ENCODE data around the gene TMEM221. TPM values are rescaled to one million over a fixed set of nuclear protein-coding genes. Genes with fewer than 3 reads are reported as not detected.

Gene TMEM221
- total RNA-seq, 1 experiment from 2014 or later = 0.39 TPM

DNA sequence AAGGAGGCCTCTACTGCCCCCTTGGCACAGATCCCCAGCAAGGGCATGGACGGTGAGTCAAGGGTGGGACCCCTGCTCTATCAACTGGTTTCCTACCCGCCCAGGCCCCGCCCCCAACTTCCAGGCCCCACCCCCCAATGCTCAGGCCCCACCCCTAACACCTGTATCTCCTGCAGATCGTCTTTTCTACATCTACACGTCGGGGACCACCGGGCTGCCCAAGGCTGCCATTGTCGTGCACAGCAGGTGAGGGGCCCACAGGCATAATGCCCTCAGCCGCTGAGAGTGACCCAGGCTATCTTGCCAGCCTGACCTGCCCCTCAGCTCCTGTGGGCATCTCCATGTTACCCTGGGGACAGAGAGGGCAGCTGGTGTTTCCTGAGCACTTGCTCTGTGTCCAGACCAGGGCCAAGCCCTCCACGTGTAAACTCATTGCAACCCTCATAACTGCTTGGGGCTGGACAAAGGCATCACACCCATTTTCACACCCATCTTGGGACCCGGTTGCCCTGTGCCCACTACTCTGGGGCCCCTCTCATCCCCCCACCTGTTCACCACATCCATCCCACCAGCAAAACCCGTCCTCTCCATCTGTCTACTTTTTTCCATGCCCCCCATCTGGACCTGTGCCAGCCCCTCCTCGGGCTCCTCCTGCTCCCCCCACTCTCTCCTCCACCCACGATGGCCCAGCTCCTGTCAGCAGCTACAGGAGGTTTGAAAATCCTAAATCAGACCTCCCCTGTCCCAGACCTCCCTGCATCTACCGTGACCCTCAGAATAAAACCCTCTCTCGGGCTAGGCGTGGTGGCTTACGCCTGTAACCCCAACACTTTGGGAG is 39.0 kb upstream of the TMEM221 start:
- no peaks in the 10 kb centered on the region for H3K36me3 ChIP-seq (ENCODE audit: control insufficient read depth, insufficient read depth, low read length)
- no TSS peak for BruUV-seq (replicated peaks)
- ChIA-PET POLR2A (no interaction called here), CTCF (no interaction called here)
- in situ Hi-C loops (cut with HindIII; ENCODE audit: low pct_unique_long_range_greater_than_20kb, low sequenced_read_pairs) = no loop called here
- TF ChIP-seq TCF7L2 (IDR thresholded peaks at IDR 0.05; ENCODE audit: low read depth, low read length) (no peak), POLR2AphosphoS5 (IDR thresholded peaks at IDR 0.05; ENCODE audit: low read depth, low read length) (no peak), SIN3A (IDR thresholded peaks at IDR 0.05; ENCODE audit: borderline replicate concordance, insufficient read depth, low read depth, low read length) (no peak)
- TF ChIP-seq, protein P1, sequence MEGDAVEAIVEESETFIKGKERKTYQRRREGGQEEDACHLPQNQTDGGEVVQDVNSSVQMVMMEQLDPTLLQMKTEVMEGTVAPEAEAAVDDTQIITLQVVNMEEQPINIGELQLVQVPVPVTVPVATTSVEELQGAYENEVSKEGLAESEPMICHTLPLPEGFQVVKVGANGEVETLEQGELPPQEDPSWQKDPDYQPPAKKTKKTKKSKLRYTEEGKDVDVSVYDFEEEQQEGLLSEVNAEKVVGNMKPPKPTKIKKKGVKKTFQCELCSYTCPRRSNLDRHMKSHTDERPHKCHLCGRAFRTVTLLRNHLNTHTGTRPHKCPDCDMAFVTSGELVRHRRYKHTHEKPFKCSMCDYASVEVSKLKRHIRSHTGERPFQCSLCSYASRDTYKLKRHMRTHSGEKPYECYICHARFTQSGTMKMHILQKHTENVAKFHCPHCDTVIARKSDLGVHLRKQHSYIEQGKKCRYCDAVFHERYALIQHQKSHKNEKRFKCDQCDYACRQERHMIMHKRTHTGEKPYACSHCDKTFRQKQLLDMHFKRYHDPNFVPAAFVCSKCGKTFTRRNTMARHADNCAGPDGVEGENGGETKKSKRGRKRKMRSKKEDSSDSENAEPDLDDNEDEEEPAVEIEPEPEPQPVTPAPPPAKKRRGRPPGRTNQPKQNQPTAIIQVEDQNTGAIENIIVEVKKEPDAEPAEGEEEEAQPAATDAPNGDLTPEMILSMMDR (IDR thresholded peaks at IDR 0.05) = no peak
- TF ChIP-seq, protein P2, sequence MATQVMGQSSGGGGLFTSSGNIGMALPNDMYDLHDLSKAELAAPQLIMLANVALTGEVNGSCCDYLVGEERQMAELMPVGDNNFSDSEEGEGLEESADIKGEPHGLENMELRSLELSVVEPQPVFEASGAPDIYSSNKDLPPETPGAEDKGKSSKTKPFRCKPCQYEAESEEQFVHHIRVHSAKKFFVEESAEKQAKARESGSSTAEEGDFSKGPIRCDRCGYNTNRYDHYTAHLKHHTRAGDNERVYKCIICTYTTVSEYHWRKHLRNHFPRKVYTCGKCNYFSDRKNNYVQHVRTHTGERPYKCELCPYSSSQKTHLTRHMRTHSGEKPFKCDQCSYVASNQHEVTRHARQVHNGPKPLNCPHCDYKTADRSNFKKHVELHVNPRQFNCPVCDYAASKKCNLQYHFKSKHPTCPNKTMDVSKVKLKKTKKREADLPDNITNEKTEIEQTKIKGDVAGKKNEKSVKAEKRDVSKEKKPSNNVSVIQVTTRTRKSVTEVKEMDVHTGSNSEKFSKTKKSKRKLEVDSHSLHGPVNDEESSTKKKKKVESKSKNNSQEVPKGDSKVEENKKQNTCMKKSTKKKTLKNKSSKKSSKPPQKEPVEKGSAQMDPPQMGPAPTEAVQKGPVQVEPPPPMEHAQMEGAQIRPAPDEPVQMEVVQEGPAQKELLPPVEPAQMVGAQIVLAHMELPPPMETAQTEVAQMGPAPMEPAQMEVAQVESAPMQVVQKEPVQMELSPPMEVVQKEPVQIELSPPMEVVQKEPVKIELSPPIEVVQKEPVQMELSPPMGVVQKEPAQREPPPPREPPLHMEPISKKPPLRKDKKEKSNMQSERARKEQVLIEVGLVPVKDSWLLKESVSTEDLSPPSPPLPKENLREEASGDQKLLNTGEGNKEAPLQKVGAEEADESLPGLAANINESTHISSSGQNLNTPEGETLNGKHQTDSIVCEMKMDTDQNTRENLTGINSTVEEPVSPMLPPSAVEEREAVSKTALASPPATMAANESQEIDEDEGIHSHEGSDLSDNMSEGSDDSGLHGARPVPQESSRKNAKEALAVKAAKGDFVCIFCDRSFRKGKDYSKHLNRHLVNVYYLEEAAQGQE (IDR thresholded peaks at IDR 0.05; ENCODE audit: insufficient read depth in 1 of 2, low read depth in 2 of 2, low read length in 1 of 2) = no peak
- no peak overlapping the region for H3K27ac ChIP-seq (ENCODE audit: low read length)
- H3K9me3 ChIP-seq (ENCODE audit: control insufficient read depth, insufficient read depth, low read depth, low read length) = no peaks in the 10 kb centered on the region
- intact Hi-C loops (cut with micrococcal nuclease; ENCODE audit: unreplicated experiment) = no loop called here
- H3K4me3 ChIP-seq (ENCODE audit: low read depth in 2 of 2, low read length in 2 of 2) = no peak overlapping the region
- no peak for ATAC-seq
- no peaks in the 10 kb centered on the region for H3K27me3 ChIP-seq (ENCODE audit: control insufficient read depth, insufficient read depth, low read length)
- H3K4me1 ChIP-seq (ENCODE audit: control insufficient read depth, insufficient read depth, low read length) = no peaks in the 10 kb centered on the region
- DNase-seq (ENCODE audit: low read depth, low spot score) = no peak

DNA sequence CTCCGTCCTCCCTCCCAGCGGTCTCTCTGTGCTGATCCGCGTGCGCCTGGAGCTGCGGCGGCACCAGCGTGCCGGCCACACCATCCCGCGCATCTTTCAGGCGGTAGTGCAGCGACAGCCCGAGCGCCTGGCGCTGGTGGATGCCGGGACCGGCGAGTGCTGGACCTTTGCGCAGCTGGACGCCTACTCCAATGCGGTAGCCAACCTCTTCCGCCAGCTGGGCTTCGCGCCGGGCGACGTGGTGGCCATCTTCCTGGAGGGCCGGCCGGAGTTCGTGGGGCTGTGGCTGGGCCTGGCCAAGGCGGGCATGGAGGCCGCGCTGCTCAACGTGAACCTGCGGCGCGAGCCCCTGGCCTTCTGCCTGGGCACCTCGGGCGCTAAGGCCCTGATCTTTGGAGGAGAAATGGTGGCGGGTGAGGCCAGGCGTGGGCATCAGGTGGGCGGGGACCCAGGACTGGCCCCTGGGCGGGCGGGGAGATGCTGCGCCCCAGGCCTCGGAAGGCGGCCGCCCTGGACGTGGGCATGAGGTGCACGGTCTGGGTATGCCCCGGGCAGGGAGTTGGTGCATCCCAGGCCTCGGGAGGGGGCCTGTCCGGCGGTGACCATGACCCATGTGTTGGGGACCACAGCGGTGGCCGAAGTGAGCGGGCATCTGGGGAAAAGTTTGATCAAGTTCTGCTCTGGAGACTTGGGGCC is 38.2 kb upstream of the TMEM221 start:
- ATAC-seq (no peak), DNase-seq (ENCODE audit: low read depth, low spot score) (no peak)
- Histone ChIP-seq H3K4me1 (ENCODE audit: control insufficient read depth, insufficient read depth, low read length) (no peaks in the 10 kb centered on the region), H3K27ac (ENCODE audit: low read length) (no peak overlapping the region), H3K9me3 (ENCODE audit: control insufficient read depth, insufficient read depth, low read depth, low read length) (no peaks in the 10 kb centered on the region), H3K4me3 (ENCODE audit: low read depth in 2 of 2, low read length in 2 of 2) (no peak overlapping the region), H3K36me3 (ENCODE audit: control insufficient read depth, insufficient read depth, low read length) (no peaks in the 10 kb centered on the region), H3K27me3 (ENCODE audit: control insufficient read depth, insufficient read depth, low read length) (no peaks in the 10 kb centered on the region)
- TF ChIP-seq POLR2AphosphoS5 (IDR thresholded peaks at IDR 0.05; ENCODE audit: low read depth, low read length) = no peak
- TF ChIP-seq, protein P1 (IDR thresholded peaks at IDR 0.05) = no peak
- no peak for TF ChIP-seq SIN3A (IDR thresholded peaks at IDR 0.05; ENCODE audit: borderline replicate concordance, insufficient read depth, low read depth, low read length)
- TF ChIP-seq, protein P2 (IDR thresholded peaks at IDR 0.05; ENCODE audit: insufficient read depth in 1 of 2, low read depth in 2 of 2, low read length in 1 of 2) = no peak
- in situ Hi-C loops (cut with HindIII; ENCODE audit: low pct_unique_long_range_greater_than_20kb, low sequenced_read_pairs) (no loop called here), intact Hi-C loops (cut with micrococcal nuclease; ENCODE audit: unreplicated experiment) (no loop called here)
- CTCF ChIA-PET = no interaction called here
- POLR2A ChIA-PET = no interaction called here
- no TSS peak for BruUV-seq (replicated peaks)
